Stimulated activated CD4-positive, alpha-beta T cell treated with anti-CD3 and anti-CD28 coated beads, Interleukin-15, amount 100 ng/mL, for 48 hours (primary cell): ENCODE results near the gene IFNE.
"Not testable (repeated sequence)": the region's sequence is repeated elsewhere in the genome, so short reads cannot be mapped to it uniquely, and the experiment has no call there.

Experiments used
- DNase-seq, 2 donors: peaks; one replicate each; pipeline ENCODE4 v3.0.0-alpha.2; 2020; ENCODE audit warnings: low read depth in 2 of 2

Gene IFNE

GRCh38 chr9:21499912-21500311, 17.8 kb upstream of the IFNE start:
- DNase-seq: no peak

- DNase-seq: no peak
Measured at GRCh38 chr9:21491756-21492155, 9.6 kb upstream of the IFNE start.

- DNase-seq: no peak
Measured at GRCh38 chr9:21481470-21482056, 550 bp downstream of the IFNE start.

GRCh38 chr9:21479152-21479702, 2.9 kb downstream of the IFNE start:
- no peak for DNase-seq

GRCh38 chr9:21477466-21477865, 4.6 kb downstream of the IFNE start:
- DNase-seq: no peak

GRCh38 chr9:21473236-21473635, 8.9 kb downstream of the IFNE start:
- DNase-seq: no peak

- no peak for DNase-seq
Measured at GRCh38 chr9:21470126-21470525, 12.0 kb downstream of the IFNE start.

GRCh38 chr9:21465859-21466518, 16.1 kb downstream of the IFNE start:
- no peak for DNase-seq

GRCh38 chr9:21465138-21465537, 17.0 kb downstream of the IFNE start:
- DNase-seq: no peak

- no peak for DNase-seq
Measured at GRCh38 chr9:21461377-21461776, 20.7 kb downstream of the IFNE start.

GRCh38 chr9:21455320-21455719, 26.8 kb downstream of the IFNE start:
- DNase-seq: no peak

GRCh38 chr9:21454149-21454548, 28.0 kb downstream of the IFNE start:
- DNase-seq: no peak

- DNase-seq: no peak
Measured at GRCh38 chr9:21452681-21453080, 29.4 kb downstream of the IFNE start.

GRCh38 chr9:21450733-21451394, 31.2 kb downstream of the IFNE start:
- DNase-seq: no peak

- DNase-seq: not testable (repeated sequence)
Measured at GRCh38 chr9:21449312-21449711, 32.8 kb downstream of the IFNE start.

- DNase-seq: no peak
Measured at GRCh38 chr9:21443849-21444625, 38.1 kb downstream of the IFNE start.

GRCh38 chr9:21440139-21440538, 42.0 kb downstream of the IFNE start, which contains the start of gene IFNA1:
Gene IFNA1 (plus strand): TSS chr9:21440439. CDS start chr9:21440508, 69 bp downstream.
- DNase-seq: no peak

GRCh38 chr9:21435015-21435383, 47.1 kb downstream of the IFNE start:
- not testable (repeated sequence) for DNase-seq

- peak in 1 of 2 donors; percentile 22 for DNase-seq
Measured at GRCh38 chr9:21434202-21435014, 47.7 kb downstream of the IFNE start.

GRCh38 chr9:21432672-21433425, 49.3 kb downstream of the IFNE start:
- DNase-seq: no peak
